ENCODE measurements around the gene RANBP3L.

DNA sequence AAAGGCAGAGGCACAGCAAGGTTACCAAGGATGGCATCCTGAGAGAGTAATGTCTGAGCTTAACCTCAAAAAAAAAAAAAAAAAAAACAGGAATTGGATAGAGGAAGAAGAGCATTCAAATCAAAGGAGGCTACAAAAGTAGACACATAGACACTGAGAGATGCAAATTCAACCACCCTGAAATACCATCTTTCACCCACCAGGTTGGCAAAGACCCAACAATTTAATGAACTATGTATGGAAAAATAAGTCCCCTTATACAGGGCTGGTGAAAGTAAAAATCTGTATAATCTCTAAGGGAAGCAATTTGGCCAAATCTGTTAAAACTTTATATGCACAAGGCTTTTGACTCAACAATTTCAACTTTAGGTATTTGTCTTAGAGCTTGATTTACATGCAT lies 64.9 kb downstream of the RANBP3L start:
- no peak for TF ChIP-seq POLR2A (IDR thresholded peaks at IDR 0.05)
- TF ChIP-seq CTCF (IDR thresholded peaks at IDR 0.05), result no peak

All from prostate gland (tissue), 2 donors.